Astrocyte of the spinal cord (primary cell): ENCODE results near the gene ZC2HC1B.
A peak's percentile ranks its signal among the peaks of the same experiment; 100 is the strongest.

Experiments used
- DNase-seq: peaks from one replicate; pipeline ENCODE4 v3.0.0; 2011; ENCODE audit warnings: low read depth, low spot score
- H3K4me3 ChIP-seq: 2 replicates; pipeline ENCODE4 v1.5.1; 2011; ENCODE audit warnings: low read depth, mild to moderate bottlenecking, low read length, moderate library complexity
- in situ Hi-C: cut with HindIII; loops from 2 replicates; pipeline ENCODE4 v1.10.0; 2017; ENCODE audit warnings: low sequenced_read_pairs
- TF ChIP-seq, protein P1 (sequence below): IDR thresholded peaks from 2 replicates; pipeline ENCODE4 v1.5.1; 2012; ENCODE audit warnings: low read depth, mild to moderate bottlenecking, low read length, inconsistent platforms

ZC2HC1B gene

DNA sequence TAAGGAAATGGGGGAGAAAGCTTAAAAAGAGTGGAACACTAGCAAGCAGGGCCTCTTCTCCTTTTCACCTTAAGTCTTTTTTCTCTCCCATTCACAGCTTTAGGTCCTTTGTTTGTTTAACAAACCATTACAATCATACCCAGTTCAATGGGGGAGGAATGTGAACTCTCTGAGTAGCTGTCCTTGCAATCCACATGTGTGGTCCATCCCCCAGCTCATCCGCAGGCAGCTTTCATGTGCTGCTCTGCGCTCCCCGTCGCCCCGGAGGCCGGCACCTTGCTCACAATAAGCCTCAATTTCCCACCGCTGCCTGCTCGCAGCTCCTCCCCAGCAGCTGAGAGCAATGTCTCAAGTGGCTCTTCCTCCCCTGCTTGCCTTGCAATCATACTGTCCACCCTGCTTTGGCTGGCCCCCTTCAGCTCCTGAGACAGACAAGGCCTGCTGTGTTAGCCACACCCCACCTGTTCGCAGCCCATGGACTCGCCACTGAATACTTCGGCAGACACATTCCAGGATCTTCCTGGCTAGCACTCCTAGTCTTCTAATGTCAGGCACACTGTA is 94.6 kb downstream of the ZC2HC1B start:
- no peak overlapping the region for H3K4me3 ChIP-seq
- in situ Hi-C loops, result no loop called here
- TF ChIP-seq, protein P1, sequence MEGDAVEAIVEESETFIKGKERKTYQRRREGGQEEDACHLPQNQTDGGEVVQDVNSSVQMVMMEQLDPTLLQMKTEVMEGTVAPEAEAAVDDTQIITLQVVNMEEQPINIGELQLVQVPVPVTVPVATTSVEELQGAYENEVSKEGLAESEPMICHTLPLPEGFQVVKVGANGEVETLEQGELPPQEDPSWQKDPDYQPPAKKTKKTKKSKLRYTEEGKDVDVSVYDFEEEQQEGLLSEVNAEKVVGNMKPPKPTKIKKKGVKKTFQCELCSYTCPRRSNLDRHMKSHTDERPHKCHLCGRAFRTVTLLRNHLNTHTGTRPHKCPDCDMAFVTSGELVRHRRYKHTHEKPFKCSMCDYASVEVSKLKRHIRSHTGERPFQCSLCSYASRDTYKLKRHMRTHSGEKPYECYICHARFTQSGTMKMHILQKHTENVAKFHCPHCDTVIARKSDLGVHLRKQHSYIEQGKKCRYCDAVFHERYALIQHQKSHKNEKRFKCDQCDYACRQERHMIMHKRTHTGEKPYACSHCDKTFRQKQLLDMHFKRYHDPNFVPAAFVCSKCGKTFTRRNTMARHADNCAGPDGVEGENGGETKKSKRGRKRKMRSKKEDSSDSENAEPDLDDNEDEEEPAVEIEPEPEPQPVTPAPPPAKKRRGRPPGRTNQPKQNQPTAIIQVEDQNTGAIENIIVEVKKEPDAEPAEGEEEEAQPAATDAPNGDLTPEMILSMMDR, result no peak
- no peak for DNase-seq

DNA sequence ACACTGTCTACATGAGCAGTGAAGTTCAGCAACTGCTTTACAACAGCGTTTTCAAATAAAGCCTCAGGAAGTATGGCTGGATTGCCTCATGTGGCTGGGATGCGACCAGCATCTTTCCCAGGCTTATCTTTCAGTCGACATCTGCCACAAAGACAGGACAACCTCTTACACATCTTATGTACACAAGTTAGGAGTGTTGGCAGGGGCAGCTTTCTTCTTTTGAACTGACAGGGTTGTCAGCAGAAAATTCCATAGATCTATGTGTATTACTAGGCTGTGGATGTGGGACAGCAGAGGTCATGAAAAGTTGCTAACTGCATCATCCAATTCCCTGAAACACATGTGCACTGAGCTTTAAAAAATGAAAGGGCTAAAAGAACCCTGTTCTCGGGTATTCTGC is 95.7 kb downstream of the ZC2HC1B start:
- in situ Hi-C loops, result no loop called here
- TF ChIP-seq, protein P1, result no peak
- no peak overlapping the region for H3K4me3 ChIP-seq
- no peak for DNase-seq

DNA sequence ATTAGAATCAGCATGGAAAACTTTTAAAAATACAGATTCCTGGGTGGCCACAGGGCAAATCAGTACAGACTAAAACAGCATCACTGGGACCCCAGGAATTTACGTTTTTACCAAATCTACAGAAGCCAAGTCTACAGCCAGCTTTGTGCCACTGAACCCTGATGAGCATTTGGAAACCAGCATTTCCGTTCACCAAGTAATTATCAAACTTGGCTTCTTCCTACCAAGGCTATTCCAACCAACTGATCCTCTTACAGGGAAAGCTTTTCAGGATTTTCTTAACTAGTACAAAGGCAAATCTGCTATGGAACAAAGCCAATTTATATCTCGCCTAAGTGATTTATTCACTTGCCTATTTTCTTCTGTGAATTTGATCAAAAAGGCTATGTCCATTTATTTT is 96.8 kb downstream of the ZC2HC1B start:
- TF ChIP-seq, protein P1, result no peak
- DNase-seq, result no peak
- in situ Hi-C loops, result no loop called here
- H3K4me3 ChIP-seq, result no peak overlapping the region

DNA sequence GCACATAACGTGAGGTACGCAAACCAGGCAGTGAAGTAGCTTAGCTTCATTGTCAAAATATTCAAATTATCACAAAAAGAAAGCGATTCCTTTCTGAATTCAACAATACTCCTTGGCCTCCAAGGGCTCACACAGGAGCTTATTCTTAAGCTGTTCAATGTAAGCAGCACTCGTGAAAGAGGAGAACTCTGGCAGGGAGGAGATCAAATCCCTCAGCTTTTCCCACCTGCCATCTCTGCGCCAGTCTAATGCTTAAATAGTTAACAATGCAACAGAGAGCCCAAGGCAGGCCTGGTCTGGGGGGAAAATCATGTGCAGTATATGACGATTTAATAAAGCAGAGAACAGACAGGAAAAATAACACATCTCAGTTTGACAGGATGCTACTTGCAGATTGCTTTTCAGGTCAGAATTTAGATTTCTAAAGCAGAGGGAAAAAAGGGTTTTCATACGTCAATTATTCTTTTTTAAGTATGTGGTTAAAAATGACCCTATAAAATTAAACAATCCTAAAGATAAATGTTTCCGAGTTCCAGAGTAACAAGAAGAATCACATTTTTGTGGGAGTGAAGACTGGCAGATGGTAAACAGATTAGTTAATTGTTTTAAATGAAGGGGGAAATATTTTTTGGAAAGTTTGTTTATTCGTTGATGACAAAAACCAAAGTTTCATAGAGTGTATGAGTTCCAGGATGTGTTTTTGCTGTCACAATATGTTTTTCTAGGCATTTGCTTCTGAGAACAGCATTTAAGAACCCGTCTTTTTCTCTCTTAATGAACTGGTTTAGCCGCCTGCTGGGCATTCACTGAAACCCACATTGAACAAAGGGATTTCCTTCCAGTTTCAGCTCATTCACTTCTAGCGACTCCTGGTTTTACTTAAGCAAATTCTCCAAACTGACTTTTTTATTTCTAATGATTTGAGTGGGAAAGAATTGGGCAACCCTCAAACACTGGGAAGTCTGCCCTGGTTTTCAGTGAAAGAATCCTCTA is 97.9 kb downstream of the ZC2HC1B start:
- in situ Hi-C loops, result no loop called here
- TF ChIP-seq, protein P1, result peak; percentile 55
- DNase-seq, result peak; percentile 73
- no peak overlapping the region for H3K4me3 ChIP-seq

DNA sequence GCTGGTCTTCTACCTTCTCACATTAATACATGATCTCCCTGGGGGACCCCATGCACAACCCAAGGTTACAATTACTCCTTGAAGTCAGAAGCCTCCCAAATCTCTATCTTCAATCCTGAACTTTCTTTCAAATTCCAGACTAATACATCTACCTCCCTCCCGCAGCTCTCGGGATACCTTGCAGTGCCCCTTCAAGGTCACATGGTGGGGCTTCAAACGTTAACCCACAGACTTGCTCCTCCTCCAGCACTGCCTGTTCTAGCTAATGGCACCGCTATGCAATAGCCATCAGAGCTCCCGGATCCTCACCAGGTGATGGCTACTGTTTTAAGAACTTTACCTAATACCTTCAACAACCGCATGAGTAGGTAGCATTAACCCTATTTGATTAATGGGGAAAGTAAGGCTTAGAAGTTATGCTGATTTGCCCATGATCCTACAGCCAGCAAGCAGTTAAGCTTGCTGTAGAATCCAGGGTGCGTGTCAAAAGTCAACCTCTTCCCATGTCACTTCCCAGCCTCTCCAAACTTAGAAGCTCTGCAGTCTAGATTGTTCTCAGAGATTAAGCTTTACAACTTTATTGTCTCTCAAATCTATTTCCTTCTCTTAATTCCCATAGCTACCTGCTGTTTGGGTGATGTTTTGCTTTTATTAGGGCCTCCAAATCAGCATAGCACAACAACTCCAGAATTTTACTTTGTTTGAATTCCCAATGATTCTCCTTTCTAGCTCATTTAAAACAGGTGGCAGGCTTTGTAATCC is 99.1 kb downstream of the ZC2HC1B start:
- in situ Hi-C loops, result no loop called here

DNA sequence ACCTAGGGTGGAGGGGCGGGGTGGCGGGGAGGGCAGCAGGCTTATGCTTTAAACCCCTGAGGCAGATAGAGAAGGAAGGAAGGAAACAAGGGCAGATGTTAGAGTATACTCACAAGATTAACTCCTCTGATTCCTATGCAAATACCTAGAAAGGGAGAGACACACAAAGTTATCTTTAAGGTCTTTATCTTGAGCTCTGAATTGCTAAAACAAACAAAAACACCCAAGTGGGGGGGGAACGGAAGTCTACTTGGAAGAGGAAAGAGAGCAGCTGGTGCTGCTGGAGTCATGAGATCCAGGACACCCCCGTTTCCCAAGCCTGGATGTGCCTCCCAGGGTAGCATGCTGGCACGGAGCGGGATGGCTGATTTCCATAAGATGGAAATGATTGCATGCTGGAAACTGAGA is 100.4 kb downstream of the ZC2HC1B start:
- TF ChIP-seq, protein P1, result no peak
- DNase-seq, result no peak
- no peak overlapping the region for H3K4me3 ChIP-seq
- in situ Hi-C loops, result no loop called here

More for the DNA sequence above, 99.1 kb downstream of the ZC2HC1B start:
- TF ChIP-seq, protein P1, result no peak
- no peak for DNase-seq
- no peak overlapping the region for H3K4me3 ChIP-seq
